ENCODE data around the gene DEPDC5.

The DEPDC5 gene

DNA sequence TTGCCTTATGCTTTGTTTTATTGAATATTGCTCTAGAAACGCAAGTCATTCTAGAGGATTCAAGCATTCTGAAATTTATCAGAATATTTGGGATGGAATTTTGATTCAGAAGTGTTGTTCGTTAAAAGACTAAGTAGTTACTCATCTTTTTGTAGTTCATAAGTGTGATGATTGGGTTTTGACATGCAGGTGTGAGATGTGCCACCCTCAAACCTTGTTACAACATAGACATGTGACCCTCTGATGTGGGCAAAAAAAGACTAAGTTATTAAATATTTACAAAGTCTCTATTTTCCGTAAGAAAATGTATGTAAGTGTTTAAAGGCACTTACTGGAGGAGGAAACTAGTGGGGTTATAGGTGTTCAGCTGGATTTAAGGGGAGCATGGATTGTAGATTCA lies 199.4 kb downstream of the DEPDC5 start:
- DNase-seq = no peak

GRCh38 chr22:31954535-31955523 lies 201.0 kb downstream of the DEPDC5 start:
- no peak for DNase-seq

DNA sequence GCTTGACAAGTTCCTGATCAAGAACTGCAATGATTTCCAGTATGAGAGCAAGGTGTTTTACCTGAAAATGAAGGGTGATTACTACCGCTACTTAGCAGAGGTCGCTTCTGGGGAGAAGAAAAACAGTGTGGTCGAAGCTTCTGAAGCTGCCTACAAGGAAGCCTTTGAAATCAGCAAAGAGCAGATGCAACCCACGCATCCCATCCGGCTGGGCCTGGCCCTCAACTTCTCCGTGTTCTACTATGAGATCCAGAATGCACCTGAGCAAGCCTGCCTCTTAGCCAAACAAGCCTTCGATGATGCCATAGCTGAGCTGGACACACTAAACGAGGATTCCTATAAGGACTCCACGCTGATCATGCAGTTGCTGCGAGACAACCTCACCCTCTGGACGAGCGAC lies 202.5 kb downstream of the DEPDC5 start:
- no peak for DNase-seq
